CD8-positive, alpha-beta memory T cell (primary cell): ENCODE data around the gene CD69. TPM values are rescaled to one million over a fixed set of nuclear protein-coding genes. Genes with fewer than 3 reads are reported as not detected.

Experiments
- CTCF ChIA-PET: fragments of 350-600 bp; sonication (Branson Sonifier 250); formaldehyde crosslinking; loops from one replicate; lab custom pipeline; 2021; ENCODE audit warnings: antibody characterized with exemption; lab: Charles Lee
- POLR2A ChIA-PET: fragments of 350-600 bp; sonication (Branson Sonifier 250); formaldehyde crosslinking; loops from one replicate; lab custom pipeline; 2021; ENCODE audit warnings: antibody characterized with exemption; lab: Charles Lee
- DNase-seq, 5 donors: peaks; one replicate each; pipeline versions ENCODE4 v3.0.0 to v3.0.0-alpha.2; 2020 to 2022; ENCODE audit warnings: mixed read lengths in 1 of 5
- H3K27ac ChIP-seq: one replicate; pipeline ENCODE4 v1.7.0; 2013; ENCODE audit warnings: low read depth, mild to moderate bottlenecking, low read length, moderate library complexity
- H3K27me3 ChIP-seq: 2 replicates; pipeline ENCODE4 v1.7.0; 2013; ENCODE audit warnings: low read length, mild to moderate bottlenecking; ENCODE audit not compliant: insufficient read depth, poor library complexity, severe bottlenecking
- H3K36me3 ChIP-seq: 2 replicates; pipeline ENCODE4 v1.7.0; 2013; ENCODE audit warnings: mild to moderate bottlenecking, low read length, moderate library complexity; ENCODE audit not compliant: insufficient read depth
- H3K4me1 ChIP-seq: 2 replicates; pipeline ENCODE4 v1.7.0; 2013; ENCODE audit warnings: mild to moderate bottlenecking, low read length, moderate library complexity; ENCODE audit not compliant: insufficient read depth
- H3K4me3 ChIP-seq: 2 replicates; pipeline ENCODE4 v1.7.0; 2013; ENCODE audit warnings: mild to moderate bottlenecking, low read length
- H3K9me3 ChIP-seq: 2 replicates; pipeline ENCODE4 v1.7.0; 2013; ENCODE audit warnings: mild to moderate bottlenecking, low read length
- H3K27ac Mint-ChIP-seq, 8 donors: one replicate each; pipeline ENCODE4 v1.8.0; 2020 to 2021; ENCODE audit warnings: mixed read lengths in 8 of 8, mild to moderate bottlenecking in 6 of 8, inconsistent platforms in 3 of 8, moderate library complexity in 3 of 8
- H3K27me3 Mint-ChIP-seq, 2 donors: one replicate each; pipeline ENCODE4 v1.8.0; 2020 to 2021; ENCODE audit warnings: mixed read lengths in 2 of 2, mild to moderate bottlenecking in 1 of 2, moderate library complexity in 1 of 2
- H3K36me3 Mint-ChIP-seq, 3 donors: one replicate each; pipeline ENCODE4 v1.8.0; 2020 to 2021; ENCODE audit warnings: mixed read lengths in 3 of 3, inconsistent platforms in 1 of 3, mild to moderate bottlenecking in 1 of 3
- H3K4me1 Mint-ChIP-seq, 3 donors: one replicate each; pipeline ENCODE4 v1.8.0; 2020 to 2021; ENCODE audit warnings: mixed read lengths in 3 of 3, inconsistent platforms in 1 of 3, mild to moderate bottlenecking in 1 of 3
- H3K4me3 Mint-ChIP-seq, 7 donors: one replicate each; pipeline ENCODE4 v1.8.0; 2020 to 2021; ENCODE audit warnings: mixed read lengths in 7 of 7, mild to moderate bottlenecking in 6 of 7, moderate library complexity in 4 of 7, inconsistent platforms in 2 of 7
- H3K9me3 Mint-ChIP-seq, 5 donors: one replicate each; pipeline ENCODE4 v1.8.0; 2020 to 2022; ENCODE audit warnings: mixed read lengths in 5 of 5, mild to moderate bottlenecking in 3 of 5, moderate library complexity in 2 of 5, inconsistent platforms in 1 of 5
- polyA plus RNA-seq: library from polyadenylated mRNA; unstranded; fragments of 300-500 nt; fragmentation: Illumina TruSeq; gene quantifications from one replicate; pipeline ENCODE4 v1.2.3, GENCODE V29; 2021
- total RNA-seq, 2 experiments: library from RNA; stranded (reverse); gene quantifications; one replicate each; pipeline ENCODE4 v1.2.3, GENCODE V29; 2021

The CD69 gene
- total and polyA plus RNA-seq, 3 experiments from 2014 or later = 66.8 to 253 (median 67.1) TPM

- peaks cover 48 to 54% (median 48%) of the 10 kb centered on the region in 3 donors for H3K4me1 Mint-ChIP-seq
- no peaks in the 10 kb centered on the region for H3K9me3 ChIP-seq
- no peaks in the 10 kb centered on the region for H3K36me3 ChIP-seq
- no peaks in the 10 kb centered on the region for H3K27me3 ChIP-seq
- H3K27me3 Mint-ChIP-seq = no peaks in the 10 kb centered on the region
- H3K4me3 Mint-ChIP-seq = peak overlapping the region in 4 of 7 donors; percentile 11 to 38 (median 25)
- POLR2A ChIA-PET = interaction anchor here (1.1 to 4.2 kb wide), 3 partner anchors 38 to 55 kb away, joined by 3 to 35 read pairs (median 12); partner anchors contain the start of gene CD69
- no peaks in the 10 kb centered on the region for H3K36me3 Mint-ChIP-seq
- peaks cover 52% of the 10 kb centered on the region for H3K4me1 ChIP-seq
- peak overlapping the region in 6 of 8 donors; percentile 1 to 96 (median 76) for H3K27ac Mint-ChIP-seq
- H3K9me3 Mint-ChIP-seq = no peaks in the 10 kb centered on the region
- peak; percentile 26 to 83 (median 71) for DNase-seq
- H3K4me3 ChIP-seq = no peak overlapping the region
- CTCF ChIA-PET = interaction anchor here (0.6 to 10.7 kb wide), 16 partner anchors 9 to 212 kb away, joined by 3 to 359 read pairs (median 5); partner anchors contain the start of genes CD69 and CLEC12B
- H3K27ac ChIP-seq = no peak overlapping the region
Measured at GRCh38 chr12:9797722-9798619, 37.3 kb upstream of the CD69 start.

GRCh38 chr12:9796971-9797370 is 36.3 kb upstream of the CD69 start:
- DNase-seq = no peak
- no peaks in the 10 kb centered on the region for H3K27me3 Mint-ChIP-seq
- H3K4me1 Mint-ChIP-seq = peaks cover 50 to 64% (median 55%) of the 10 kb centered on the region in 3 donors
- H3K4me1 ChIP-seq = peaks cover 56% of the 10 kb centered on the region
- no peaks in the 10 kb centered on the region for H3K9me3 Mint-ChIP-seq
- H3K27ac ChIP-seq = peak overlapping the region; percentile 28
- peak overlapping the region in 6 of 8 donors; percentile 24 to 96 (median 83) for H3K27ac Mint-ChIP-seq
- peak overlapping the region; percentile 36 for H3K4me3 ChIP-seq
- H3K36me3 ChIP-seq = no peaks in the 10 kb centered on the region
- ChIA-PET POLR2A (interaction anchor here (0.6 to 4.2 kb wide), 4 partner anchors 16 to 466 kb away, joined by 3 to 35 read pairs (median 8); partner anchors contain the start of gene CD69), CTCF (interaction anchor here (1.1 to 10.7 kb wide), 9 partner anchors 17 to 90 kb away, joined by 3 to 359 read pairs (median 5); partner anchors contain the start of gene CD69)
- H3K36me3 Mint-ChIP-seq = no peaks in the 10 kb centered on the region
- H3K27me3 ChIP-seq = no peaks in the 10 kb centered on the region
- H3K9me3 ChIP-seq = no peaks in the 10 kb centered on the region
- peak overlapping the region; percentile 12 to 80 (median 64) for H3K4me3 Mint-ChIP-seq

- Histone ChIP-seq H3K4me1 (peaks cover 56% of the 10 kb centered on the region), H3K27me3 (no peaks in the 10 kb centered on the region), H3K9me3 (no peaks in the 10 kb centered on the region), H3K4me3 (peak overlapping the region; percentile 36), H3K27ac (peak overlapping the region; percentile 28), H3K36me3 (no peaks in the 10 kb centered on the region)
- Mint-ChIP-seq H3K27ac (peak overlapping the region; percentile 24 to 96 (median 80)), H3K36me3 (no peaks in the 10 kb centered on the region), H3K27me3 (no peaks in the 10 kb centered on the region), H3K4me1 (peaks cover 51 to 70% (median 55%) of the 10 kb centered on the region in 3 donors), H3K9me3 (no peaks in the 10 kb centered on the region), H3K4me3 (peak overlapping the region; percentile 11 to 80 (median 72))
- peak in 1 of 5 donors; percentile 47 for DNase-seq
- ChIA-PET CTCF (interaction anchor here (1.3 to 10.7 kb wide), 4 partner anchors 25 to 89 kb away, joined by 3 to 359 read pairs (median 15); partner anchors contain the start of gene CD69), POLR2A (interaction anchor here (0.6 to 4.2 kb wide), 4 partner anchors 16 to 465 kb away, joined by 3 to 35 read pairs (median 8); partner anchors contain the start of gene CD69)
Measured at GRCh38 chr12:9796346-9796745, 35.6 kb upstream of the CD69 start.

GRCh38 chr12:9795945-9796344 is 35.2 kb upstream of the CD69 start:
- H3K27me3 Mint-ChIP-seq = no peaks in the 10 kb centered on the region
- Histone ChIP-seq H3K4me1 (peaks cover 56% of the 10 kb centered on the region), H3K9me3 (no peaks in the 10 kb centered on the region), H3K27ac (no peak overlapping the region), H3K36me3 (no peaks in the 10 kb centered on the region), H3K27me3 (no peaks in the 10 kb centered on the region), H3K4me3 (no peak overlapping the region)
- POLR2A ChIA-PET = interaction anchor here (4.2 kb wide), 1 partner anchor 36 kb away, joined by 35 read pairs; the partner anchor contains the start of gene CD69
- peak overlapping the region; percentile 51 to 80 (median 72) for H3K4me3 Mint-ChIP-seq
- H3K27ac Mint-ChIP-seq = peak overlapping the region in 7 of 8 donors; percentile 24 to 96 (median 82)
- CTCF ChIA-PET = interaction anchor here (1.5 to 10.7 kb wide), 2 partner anchors 42 to 465 kb away, joined by 3 to 359 read pairs; partner anchors contain the start of gene CD69
- H3K36me3 Mint-ChIP-seq = no peaks in the 10 kb centered on the region
- H3K9me3 Mint-ChIP-seq = no peaks in the 10 kb centered on the region
- DNase-seq = no peak
- peaks cover 51 to 73% (median 55%) of the 10 kb centered on the region in 3 donors for H3K4me1 Mint-ChIP-seq

- peaks cover 51 to 73% (median 55%) of the 10 kb centered on the region in 3 donors for H3K4me1 Mint-ChIP-seq
- CTCF ChIA-PET = interaction anchor here (0.6 to 10.7 kb wide), 4 partner anchors 11 to 463 kb away, joined by 3 to 359 read pairs (median 3); partner anchors contain the start of gene CD69
- Histone ChIP-seq H3K27me3 (no peaks in the 10 kb centered on the region), H3K9me3 (no peaks in the 10 kb centered on the region), H3K4me1 (peaks cover 56% of the 10 kb centered on the region), H3K36me3 (no peaks in the 10 kb centered on the region), H3K4me3 (peak overlapping the region; percentile 20), H3K27ac (peak overlapping the region; percentile 29)
- H3K4me3 Mint-ChIP-seq = peak overlapping the region; percentile 51 to 80 (median 71)
- H3K27me3 Mint-ChIP-seq = no peaks in the 10 kb centered on the region
- H3K36me3 Mint-ChIP-seq = peaks cover 0 to 4% (median 1%) of the 10 kb centered on the region in 3 donors
- no peaks in the 10 kb centered on the region for H3K9me3 Mint-ChIP-seq
- peak overlapping the region; percentile 10 to 96 (median 73) for H3K27ac Mint-ChIP-seq
- peak in 1 of 5 donors; percentile 16 for DNase-seq
- POLR2A ChIA-PET = interaction anchor here (0.6 to 4.2 kb wide), 3 partner anchors 35 to 86 kb away, joined by 3 to 35 read pairs (median 3); partner anchors contain the start of gene CD69
Measured at GRCh38 chr12:9794484-9795093, 33.9 kb upstream of the CD69 start.

- ChIA-PET POLR2A (interaction anchor here (0.6 to 0.7 kb wide), 2 partner anchors 43 to 85 kb away, joined by 3 read pairs; no protein-coding TSS in a partner anchor), CTCF (interaction anchor here (0.6 to 10.7 kb wide), 2 partner anchors 18 to 40 kb away, joined by 3 to 359 read pairs; partner anchors contain the start of gene CD69)
- Histone ChIP-seq H3K9me3 (no peaks in the 10 kb centered on the region), H3K36me3 (no peaks in the 10 kb centered on the region), H3K4me3 (peak overlapping the region; percentile 15), H3K27ac (peak overlapping the region; percentile 13), H3K27me3 (no peaks in the 10 kb centered on the region), H3K4me1 (peaks cover 56% of the 10 kb centered on the region)
- peak overlapping the region in 6 of 7 donors; percentile 30 to 78 (median 54) for H3K4me3 Mint-ChIP-seq
- H3K27ac Mint-ChIP-seq = peak overlapping the region in 6 of 8 donors; percentile 10 to 82 (median 52)
- no peaks in the 10 kb centered on the region for H3K27me3 Mint-ChIP-seq
- peak in 1 of 5 donors; percentile 40 for DNase-seq
- peaks cover 51 to 73% (median 55%) of the 10 kb centered on the region in 3 donors for H3K4me1 Mint-ChIP-seq
- no peaks in the 10 kb centered on the region for H3K9me3 Mint-ChIP-seq
- H3K36me3 Mint-ChIP-seq = peaks cover 0 to 4% (median 1%) of the 10 kb centered on the region in 3 donors
Measured at GRCh38 chr12:9793779-9794395, 33.2 kb upstream of the CD69 start.
